ENCODE results near the gene CCR6.
"Not testable (repeated sequence)": the region's sequence is repeated elsewhere in the genome, so short reads cannot be mapped to it uniquely, and the experiment has no call there.

Gene CCR6

GRCh38 chr6:167163476-167164011 lies 40.6 kb downstream of the CCR6 start:
- no peaks in the 10 kb centered on the region for H3K9me3 ChIP-seq (ENCODE audit: insufficient read depth, low read length)
- no peak overlapping the region for H3K4me3 ChIP-seq (ENCODE audit: low read length)
- no peak overlapping the region for H2AFZ ChIP-seq (ENCODE audit: low read depth, low read length)
- H3K36me3 ChIP-seq (replicated peaks; ENCODE audit: low read depth, low read length) = no peaks in the 10 kb centered on the region
- H3K27ac ChIP-seq (ENCODE audit: low read length) = no peak overlapping the region
- H3K9ac ChIP-seq (ENCODE audit: low read length) = no peak overlapping the region
- H3K27me3 ChIP-seq (ENCODE audit: low read depth, low read length) = peaks cover 15% of the 10 kb centered on the region
- H3K4me2 ChIP-seq (ENCODE audit: low read length) = no peak overlapping the region
- TF ChIP-seq CTCF (IDR thresholded peaks at IDR 0.05; ENCODE audit: low read depth, low read length) (no peak), EZH2phosphoT487 (IDR thresholded peaks at IDR 0.05; ENCODE audit: low read depth) (no peak)
- H4K20me1 ChIP-seq (ENCODE audit: insufficient read depth, low read length) = no peaks in the 10 kb centered on the region
- H3K4me1 ChIP-seq (ENCODE audit: low read length) = peaks cover 4% of the 10 kb centered on the region; the same call in 1 of the 2 replicates
- H3K79me2 ChIP-seq (ENCODE audit: low read length) = no peaks in the 10 kb centered on the region

DNA sequence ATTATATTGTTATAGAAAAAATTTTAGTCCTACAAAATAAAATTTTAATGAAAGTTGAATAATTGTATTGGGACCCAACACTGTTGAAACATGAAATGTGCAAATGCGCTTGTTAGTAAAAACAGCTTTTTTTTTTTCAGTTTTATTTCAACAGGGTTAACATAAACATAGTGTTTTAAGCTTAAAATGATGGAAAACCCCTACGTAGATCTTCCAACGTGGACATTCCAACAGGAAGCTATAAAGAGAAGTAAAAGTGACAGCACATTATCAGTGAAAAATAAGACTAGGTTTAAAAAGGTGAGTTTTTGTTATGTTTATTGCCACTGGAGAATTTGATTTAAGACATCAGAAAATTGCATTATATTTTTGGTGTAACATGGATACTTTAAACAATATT lies 41.4 kb downstream of the CCR6 start:
- Histone ChIP-seq H3K4me2 (ENCODE audit: low read length) (no peak overlapping the region), H3K36me3 (replicated peaks; ENCODE audit: low read depth, low read length) (no peaks in the 10 kb centered on the region), H3K9me3 (ENCODE audit: insufficient read depth, low read length) (no peaks in the 10 kb centered on the region), H4K20me1 (ENCODE audit: insufficient read depth, low read length) (no peaks in the 10 kb centered on the region), H3K27me3 (ENCODE audit: low read depth, low read length) (peaks cover 8% of the 10 kb centered on the region; the same call in 1 of the 2 replicates), H3K4me1 (ENCODE audit: low read length) (peaks cover 4% of the 10 kb centered on the region; the same call in 1 of the 2 replicates), H3K9ac (ENCODE audit: low read length) (no peak overlapping the region), H2AFZ (ENCODE audit: low read depth, low read length) (no peak overlapping the region), H3K27ac (ENCODE audit: low read length) (no peak overlapping the region), H3K79me2 (ENCODE audit: low read length) (no peaks in the 10 kb centered on the region), H3K4me3 (ENCODE audit: low read length) (no peak overlapping the region)
- TF ChIP-seq EZH2phosphoT487 (IDR thresholded peaks at IDR 0.05; ENCODE audit: low read depth) = no peak
- no peak for TF ChIP-seq CTCF (IDR thresholded peaks at IDR 0.05; ENCODE audit: low read depth, low read length)

DNA sequence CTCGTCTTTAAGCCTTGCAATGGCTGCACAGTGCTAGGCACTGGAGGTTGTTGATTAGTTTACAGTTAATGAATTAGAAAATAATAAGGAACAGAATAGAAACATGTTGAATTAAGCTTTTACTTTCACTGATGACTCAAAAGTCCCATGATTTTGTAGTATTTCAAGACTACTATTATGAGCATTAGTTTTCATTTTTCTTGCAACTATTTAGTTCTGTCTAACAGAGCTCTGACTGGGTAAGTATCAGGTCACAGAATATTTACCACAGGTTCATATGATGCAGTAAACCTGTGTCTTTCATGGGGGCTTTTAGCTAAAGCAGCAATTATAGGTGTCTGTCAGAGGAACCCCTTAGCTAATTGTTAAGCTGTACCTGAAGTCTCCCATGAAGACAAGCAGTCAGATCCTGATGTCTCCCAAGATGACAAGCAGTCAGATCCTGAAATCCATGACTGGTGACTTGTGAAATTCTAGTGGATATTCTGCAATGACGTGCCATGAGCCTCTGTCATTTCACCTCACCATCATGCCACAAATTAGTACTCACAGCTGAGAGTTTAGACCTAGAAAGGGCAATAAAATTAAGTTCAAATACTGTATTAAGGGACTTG lies 43.1 kb downstream of the CCR6 start:
- no peaks in the 10 kb centered on the region for H3K27me3 ChIP-seq (ENCODE audit: low read depth, low read length)
- no peak overlapping the region for H3K27ac ChIP-seq (ENCODE audit: low read length)
- H3K36me3 ChIP-seq (replicated peaks; ENCODE audit: low read depth, low read length) = no peaks in the 10 kb centered on the region
- no peaks in the 10 kb centered on the region for H3K9me3 ChIP-seq (ENCODE audit: insufficient read depth, low read length)
- peaks cover 4% of the 10 kb centered on the region; the same call in 1 of the 2 replicates for H3K4me1 ChIP-seq (ENCODE audit: low read length)
- H3K4me2 ChIP-seq (ENCODE audit: low read length) = no peak overlapping the region
- TF ChIP-seq EZH2phosphoT487 (IDR thresholded peaks at IDR 0.05; ENCODE audit: low read depth) = no peak
- TF ChIP-seq CTCF (IDR thresholded peaks at IDR 0.05; ENCODE audit: low read depth, low read length) = no peak
- no peaks in the 10 kb centered on the region for H4K20me1 ChIP-seq (ENCODE audit: insufficient read depth, low read length)
- no peaks in the 10 kb centered on the region for H3K79me2 ChIP-seq (ENCODE audit: low read length)
- no peak overlapping the region for H3K4me3 ChIP-seq (ENCODE audit: low read length)
- H3K9ac ChIP-seq (ENCODE audit: low read length) = no peak overlapping the region
- no peak overlapping the region for H2AFZ ChIP-seq (ENCODE audit: low read depth, low read length)

DNA sequence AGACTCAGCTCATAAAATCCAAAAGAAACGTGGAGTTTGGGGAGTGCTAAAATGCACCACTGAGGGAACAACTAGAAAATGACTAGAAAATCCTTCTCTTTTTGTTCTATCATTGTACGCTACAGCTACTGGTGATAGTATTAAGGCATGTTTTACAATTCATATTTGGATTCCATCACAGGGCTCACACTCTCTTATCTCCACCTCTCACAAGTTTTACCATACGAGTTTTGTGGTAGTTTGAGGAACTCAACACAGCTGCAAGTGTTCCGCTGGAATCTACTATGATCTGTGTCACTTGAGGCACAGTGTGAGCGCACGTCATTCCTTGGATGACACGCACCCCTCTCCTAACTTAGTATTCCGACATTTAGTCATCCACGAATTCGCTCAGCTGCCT lies 44.8 kb downstream of the CCR6 start:
- H3K4me1 ChIP-seq (ENCODE audit: low read length); H3K4me3 ChIP-seq (ENCODE audit: low read length); H3K27me3 ChIP-seq (ENCODE audit: low read depth, low read length); H4K20me1 ChIP-seq (ENCODE audit: insufficient read depth, low read length); H3K79me2 ChIP-seq (ENCODE audit: low read length); H2AFZ ChIP-seq (ENCODE audit: low read depth, low read length); H3K27ac ChIP-seq (ENCODE audit: low read length); H3K9me3 ChIP-seq (ENCODE audit: insufficient read depth, low read length); H3K9ac ChIP-seq (ENCODE audit: low read length); H3K4me2 ChIP-seq (ENCODE audit: low read length); H3K36me3 ChIP-seq (replicated peaks; ENCODE audit: low read depth, low read length): not testable (repeated sequence)

GRCh38 chr6:167168296-167168695 lies 45.4 kb downstream of the CCR6 start:
- not testable (repeated sequence) for H4K20me1 ChIP-seq (ENCODE audit: insufficient read depth, low read length); H3K9ac ChIP-seq (ENCODE audit: low read length); H3K9me3 ChIP-seq (ENCODE audit: insufficient read depth, low read length); H3K27ac ChIP-seq (ENCODE audit: low read length); H3K36me3 ChIP-seq (replicated peaks; ENCODE audit: low read depth, low read length); H3K4me3 ChIP-seq (ENCODE audit: low read length); H3K79me2 ChIP-seq (ENCODE audit: low read length); H3K27me3 ChIP-seq (ENCODE audit: low read depth, low read length); H3K4me1 ChIP-seq (ENCODE audit: low read length); H2AFZ ChIP-seq (ENCODE audit: low read depth, low read length); H3K4me2 ChIP-seq (ENCODE audit: low read length)

GRCh38 chr6:167169867-167170266 lies 47.0 kb downstream of the CCR6 start:
- H3K9me3 ChIP-seq (ENCODE audit: insufficient read depth, low read length); H4K20me1 ChIP-seq (ENCODE audit: insufficient read depth, low read length); H3K4me3 ChIP-seq (ENCODE audit: low read length); H2AFZ ChIP-seq (ENCODE audit: low read depth, low read length); H3K4me2 ChIP-seq (ENCODE audit: low read length); H3K79me2 ChIP-seq (ENCODE audit: low read length); H3K9ac ChIP-seq (ENCODE audit: low read length); H3K27ac ChIP-seq (ENCODE audit: low read length); H3K27me3 ChIP-seq (ENCODE audit: low read depth, low read length); H3K4me1 ChIP-seq (ENCODE audit: low read length); H3K36me3 ChIP-seq (replicated peaks; ENCODE audit: low read depth, low read length): not testable (repeated sequence)

- not testable (repeated sequence) for H3K79me2 ChIP-seq (ENCODE audit: low read length); H3K9ac ChIP-seq (ENCODE audit: low read length); H4K20me1 ChIP-seq (ENCODE audit: insufficient read depth, low read length); H3K9me3 ChIP-seq (ENCODE audit: insufficient read depth, low read length); H3K4me3 ChIP-seq (ENCODE audit: low read length); H3K27ac ChIP-seq (ENCODE audit: low read length); H3K4me2 ChIP-seq (ENCODE audit: low read length); H3K27me3 ChIP-seq (ENCODE audit: low read depth, low read length); H3K36me3 ChIP-seq (replicated peaks; ENCODE audit: low read depth, low read length); H2AFZ ChIP-seq (ENCODE audit: low read depth, low read length); H3K4me1 ChIP-seq (ENCODE audit: low read length)
Measured at GRCh38 chr6:167171300-167171699, 48.4 kb downstream of the CCR6 start.
